Trophoblast cell (in vitro differentiated cells and primary cell): ENCODE data around the gene SLC35E1.

ENCODE experiments used
- DNase-seq, 2 donors: peaks; one replicate each; pipeline ENCODE4 v3.0.0-alpha.2; 2016
- H2AFZ ChIP-seq: 2 replicates; pipeline ENCODE4 v1.6.1; 2013; ENCODE audit warnings: low read length, moderate library complexity, mild to moderate bottlenecking; ENCODE audit not compliant: insufficient read depth, poor library complexity
- H2AK5ac ChIP-seq: 2 replicates; pipeline ENCODE4 v1.6.1; 2013; ENCODE audit warnings: mild to moderate bottlenecking, low read length
- H2BK120ac ChIP-seq: 2 replicates; pipeline ENCODE4 v1.6.1; 2013; ENCODE audit warnings: low read length, mild to moderate bottlenecking, moderate library complexity; ENCODE audit not compliant: insufficient read depth, poor library complexity
- H2BK12ac ChIP-seq: 2 replicates; pipeline ENCODE4 v1.6.1; 2013; ENCODE audit warnings: mild to moderate bottlenecking, low read length, moderate library complexity
- H2BK5ac ChIP-seq: 2 replicates; pipeline ENCODE4 v1.6.1; 2013; ENCODE audit warnings: low read length, low read depth, moderate library complexity, mild to moderate bottlenecking; ENCODE audit not compliant: poor library complexity
- H3K14ac ChIP-seq: 2 replicates; pipeline ENCODE4 v1.6.1; 2013; ENCODE audit warnings: mild to moderate bottlenecking, low read length
- H3K18ac ChIP-seq: 2 replicates; pipeline ENCODE4 v1.6.1; 2013; ENCODE audit warnings: mild to moderate bottlenecking, low read length
- H3K23ac ChIP-seq: 2 replicates; pipeline ENCODE4 v1.6.1; 2013; ENCODE audit warnings: low read length
- H3K27ac ChIP-seq: 2 replicates; pipeline ENCODE4 v1.5.1; 2013; ENCODE audit warnings: low read depth, mild to moderate bottlenecking, inconsistent platforms, low read length, moderate library complexity
- H3K27me3 ChIP-seq: 2 replicates; pipeline ENCODE4 v1.6.1; 2013; ENCODE audit warnings: inconsistent platforms, mild to moderate bottlenecking, low read length, moderate library complexity; ENCODE audit not compliant: insufficient read depth
- H3K36me3 ChIP-seq, 2 experiments: 1 replicate in 1 of 2; 2 replicates in 1 of 2; pipeline ENCODE4 v1.6.1; 2013; ENCODE audit warnings: low read length in 2 of 2, mild to moderate bottlenecking in 2 of 2, moderate library complexity in 1 of 2; ENCODE audit not compliant: insufficient read depth in 2 of 2, control insufficient read depth in 1 of 2
- H3K4ac ChIP-seq: 2 replicates; pipeline ENCODE4 v1.6.1; 2013; ENCODE audit warnings: low read depth, mild to moderate bottlenecking, low read length, moderate library complexity
- H3K4me1 ChIP-seq, 2 experiments: 1 replicate in 1 of 2; 2 replicates in 1 of 2; pipeline ENCODE4 v1.6.1; 2013; ENCODE audit warnings: low read length in 2 of 2, mild to moderate bottlenecking in 2 of 2, moderate library complexity in 1 of 2; ENCODE audit not compliant: insufficient read depth in 2 of 2, control insufficient read depth in 1 of 2
- H3K4me2 ChIP-seq: 2 replicates; pipeline ENCODE4 v1.6.1; 2013; ENCODE audit warnings: inconsistent platforms, mild to moderate bottlenecking, low read length, moderate library complexity
- H3K4me3 ChIP-seq: 2 replicates; pipeline ENCODE4 v1.5.1; 2013; ENCODE audit warnings: mild to moderate bottlenecking, low read depth, low read length, inconsistent platforms
- H3K79me1 ChIP-seq: one replicate; pipeline ENCODE4 v1.6.1; 2013; ENCODE audit warnings: low read length
- H3K79me2 ChIP-seq: 2 replicates; pipeline ENCODE4 v1.6.1; 2013; ENCODE audit warnings: low read length, mild to moderate bottlenecking; ENCODE audit not compliant: control insufficient read depth, insufficient read depth, poor library complexity
- H3K9ac ChIP-seq: 2 replicates; pipeline ENCODE4 v1.6.1; 2013; ENCODE audit warnings: mild to moderate bottlenecking, low read length
- H3K9me3 ChIP-seq: 2 replicates; pipeline ENCODE4 v1.6.1; 2013; ENCODE audit warnings: low read depth, mild to moderate bottlenecking, control low read depth, inconsistent platforms, low read length; ENCODE audit not compliant: insufficient read depth
- H4K12ac ChIP-seq: 2 replicates; pipeline ENCODE4 v1.6.1; 2013; ENCODE audit warnings: low read depth, mild to moderate bottlenecking, low read length, moderate library complexity
- H4K8ac ChIP-seq: 2 replicates; pipeline ENCODE4 v1.6.1; 2013; ENCODE audit warnings: low read depth, mild to moderate bottlenecking, low read length, moderate library complexity
- H4K91ac ChIP-seq: one replicate; pipeline ENCODE4 v1.6.1; 2013; ENCODE audit warnings: low read depth, mild to moderate bottlenecking, low read length, moderate library complexity
- WGBS: extraction: QIAGEN DNeasy Blood & Tissue Kit; methylation state at CpG from one replicate; pipeline ENCODE4 v1.1.7; 2013; ENCODE audit warnings: missing lambda C conversion rate; ENCODE audit not compliant: insufficient read length, insufficient coverage; ENCODE audit errors: extremely low coverage; 5-methylcytosine and 5-hydroxymethylcytosine counted together

SLC35E1 gene

GRCh38 chr19:16564842-16565241, 7.4 kb downstream of the SLC35E1 start:
- no peak for DNase-seq
- H2BK120ac ChIP-seq = no peak overlapping the region
- H3K4ac ChIP-seq = no peak overlapping the region
- no peak overlapping the region for H3K14ac ChIP-seq
- H3K4me1 ChIP-seq = peaks cover 9 to 13% of the 10 kb centered on the region in 2 experiments
- H2AK5ac ChIP-seq = no peak overlapping the region
- H3K9ac ChIP-seq = no peak overlapping the region
- no peak overlapping the region for H2BK12ac ChIP-seq
- no CpG with 5 or more reads among the region's 7 CpGs for WGBS
- H3K79me1 ChIP-seq = peaks cover 3% of the 10 kb centered on the region
- H3K79me2 ChIP-seq = no peaks in the 10 kb centered on the region
- no peak overlapping the region for H3K27ac ChIP-seq
- no peak overlapping the region for H4K12ac ChIP-seq
- no peak overlapping the region for H3K4me2 ChIP-seq
- no peak overlapping the region for H3K23ac ChIP-seq
- peaks cover 66% of the 10 kb centered on the region in 2 experiments for H3K36me3 ChIP-seq
- no peaks in the 10 kb centered on the region for H3K9me3 ChIP-seq
- H2BK5ac ChIP-seq = no peak overlapping the region
- H3K27me3 ChIP-seq = no peaks in the 10 kb centered on the region
- no peak overlapping the region for H3K18ac ChIP-seq
- no peak overlapping the region for H3K4me3 ChIP-seq
- H2AFZ ChIP-seq = no peak overlapping the region
- H4K8ac ChIP-seq = no peak overlapping the region
- no peak overlapping the region for H4K91ac ChIP-seq

- Histone ChIP-seq H3K27me3 (no peaks in the 10 kb centered on the region), H2BK120ac (no peak overlapping the region), H3K4me2 (no peak overlapping the region), H2BK5ac (no peak overlapping the region), H3K18ac (no peak overlapping the region), H3K23ac (no peak overlapping the region), H3K79me2 (no peaks in the 10 kb centered on the region), H4K91ac (no peak overlapping the region), H2BK12ac (no peak overlapping the region), H4K8ac (no peak overlapping the region), H3K79me1 (no peaks in the 10 kb centered on the region), H3K4me1 (no peaks in the 10 kb centered on the region), H2AFZ (no peak overlapping the region), H3K4me3 (no peak overlapping the region), H3K36me3 (peaks cover 54 to 67% of the 10 kb centered on the region in 2 experiments), H3K9me3 (no peaks in the 10 kb centered on the region), H3K14ac (no peak overlapping the region), H3K4ac (no peak overlapping the region), H3K27ac (no peak overlapping the region), H3K9ac (no peak overlapping the region), H4K12ac (no peak overlapping the region), H2AK5ac (no peak overlapping the region)
- no CpG with 5 or more reads among the region's 6 CpGs for WGBS
- DNase-seq = no peak
These were observed 9.6 kb downstream of the SLC35E1 start for GRCh38 chr19:16562608-16563025.

DNA sequence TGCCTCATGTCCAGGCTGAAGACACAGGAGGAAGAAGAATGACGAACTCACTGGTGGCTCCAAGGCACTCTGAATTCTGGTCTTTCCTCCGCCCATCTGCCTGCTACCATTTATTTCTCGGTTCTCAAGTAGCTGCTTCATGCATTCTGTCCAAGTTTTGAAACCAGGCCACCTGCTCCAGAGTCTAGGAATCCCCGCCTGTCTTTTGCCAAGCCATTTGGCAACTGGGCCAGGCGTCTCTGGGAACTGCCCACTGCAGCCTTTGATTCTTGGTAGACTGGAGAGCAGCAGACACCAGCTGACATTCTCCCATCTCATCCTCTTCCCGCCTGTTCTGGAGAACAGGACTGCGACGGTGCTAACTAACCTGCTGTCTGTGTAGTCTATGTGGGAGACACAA, 10.8 kb downstream of the SLC35E1 start:
- Histone ChIP-seq H3K4me2 (no peak overlapping the region), H3K18ac (peak overlapping the region; percentile 59), H2AFZ (no peak overlapping the region), H3K23ac (no peak overlapping the region), H4K8ac (no peak overlapping the region), H2BK12ac (no peak overlapping the region), H2BK120ac (no peak overlapping the region), H3K14ac (no peak overlapping the region), H4K12ac (no peak overlapping the region), H3K79me1 (no peaks in the 10 kb centered on the region), H3K27me3 (no peaks in the 10 kb centered on the region), H3K36me3 (peaks cover 52 to 67% of the 10 kb centered on the region in 2 experiments), H3K4ac (no peak overlapping the region), H3K9ac (no peak overlapping the region), H3K27ac (no peak overlapping the region), H4K91ac (no peak overlapping the region), H3K9me3 (peaks cover 1% of the 10 kb centered on the region), H3K4me1 (no peaks in the 10 kb centered on the region), H2BK5ac (no peak overlapping the region), H2AK5ac (no peak overlapping the region), H3K79me2 (no peaks in the 10 kb centered on the region), H3K4me3 (no peak overlapping the region)
- no peak for DNase-seq
- WGBS = no CpG with 5 or more reads among the region's 8 CpGs

- H2AFZ ChIP-seq = no peak overlapping the region
- H3K27me3 ChIP-seq = no peaks in the 10 kb centered on the region
- H3K4me2 ChIP-seq = no peak overlapping the region
- H4K12ac ChIP-seq = no peak overlapping the region
- H2BK5ac ChIP-seq = no peak overlapping the region
- H3K4me3 ChIP-seq = no peak overlapping the region
- no peak overlapping the region for H3K23ac ChIP-seq
- DNase-seq = no peak
- no peak overlapping the region for H4K91ac ChIP-seq
- H2AK5ac ChIP-seq = no peak overlapping the region
- H3K79me1 ChIP-seq = no peaks in the 10 kb centered on the region
- H3K36me3 ChIP-seq = peaks cover 51 to 71% of the 10 kb centered on the region in 2 experiments
- no peak overlapping the region for H2BK120ac ChIP-seq
- no CpG with 5 or more reads among the region's 10 CpGs for WGBS
- H3K79me2 ChIP-seq = no peaks in the 10 kb centered on the region
- H2BK12ac ChIP-seq = no peak overlapping the region
- no peak overlapping the region for H3K9ac ChIP-seq
- H3K9me3 ChIP-seq = peaks cover 1% of the 10 kb centered on the region
- no peak overlapping the region for H4K8ac ChIP-seq
- H3K18ac ChIP-seq = no peak overlapping the region
- H3K4me1 ChIP-seq = no peaks in the 10 kb centered on the region
- H3K4ac ChIP-seq = no peak overlapping the region
- H3K27ac ChIP-seq = no peak overlapping the region
- H3K14ac ChIP-seq = no peak overlapping the region
These were observed 12.4 kb downstream of the SLC35E1 start for GRCh38 chr19:16559780-16560276.
